ENCODE results near the gene ZNF774.
"Not testable (repeated sequence)": the region's sequence is repeated elsewhere in the genome, so short reads cannot be mapped to it uniquely, and the experiment has no call there.

The ZNF774 gene

DNA sequence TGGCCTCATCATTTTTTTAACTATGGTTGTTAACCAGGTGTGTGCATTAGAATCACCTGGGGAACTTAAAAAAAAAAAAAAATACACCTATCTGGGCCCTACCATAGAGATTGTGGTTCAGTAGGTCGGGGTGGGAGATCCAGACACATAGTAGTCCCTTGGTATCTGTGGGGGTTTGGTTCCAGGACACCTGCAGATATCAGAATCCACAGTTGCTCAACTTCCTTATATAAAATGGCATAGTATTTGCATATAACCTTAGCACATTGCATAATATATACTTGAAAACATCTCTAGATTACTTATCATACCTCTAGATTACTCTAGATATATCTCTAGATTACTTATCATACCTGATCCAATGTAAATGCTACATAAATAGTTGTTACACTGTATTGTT, 41.0 kb downstream of the ZNF774 start:
- no peak for DNase-seq

DNA sequence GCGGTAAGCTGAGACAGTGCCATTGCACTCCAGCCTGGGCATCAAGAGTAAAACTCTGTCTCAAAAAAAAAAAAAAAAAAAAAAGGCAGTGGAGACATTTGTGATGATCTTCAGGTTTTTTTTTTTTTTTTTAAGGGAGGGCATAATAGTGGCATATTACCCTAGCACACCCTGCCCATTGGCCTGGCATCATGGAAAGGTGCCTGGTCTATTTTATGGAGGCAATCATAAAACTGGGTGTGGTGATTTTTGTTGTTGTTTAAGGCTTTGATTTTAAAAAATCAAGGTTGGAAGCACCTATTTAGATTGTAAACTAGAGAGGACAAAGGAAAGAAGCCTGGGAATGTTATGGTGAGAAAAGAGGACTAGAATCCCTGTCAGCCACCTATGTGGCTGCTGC, 42.0 kb downstream of the ZNF774 start:
- DNase-seq = no peak

DNA sequence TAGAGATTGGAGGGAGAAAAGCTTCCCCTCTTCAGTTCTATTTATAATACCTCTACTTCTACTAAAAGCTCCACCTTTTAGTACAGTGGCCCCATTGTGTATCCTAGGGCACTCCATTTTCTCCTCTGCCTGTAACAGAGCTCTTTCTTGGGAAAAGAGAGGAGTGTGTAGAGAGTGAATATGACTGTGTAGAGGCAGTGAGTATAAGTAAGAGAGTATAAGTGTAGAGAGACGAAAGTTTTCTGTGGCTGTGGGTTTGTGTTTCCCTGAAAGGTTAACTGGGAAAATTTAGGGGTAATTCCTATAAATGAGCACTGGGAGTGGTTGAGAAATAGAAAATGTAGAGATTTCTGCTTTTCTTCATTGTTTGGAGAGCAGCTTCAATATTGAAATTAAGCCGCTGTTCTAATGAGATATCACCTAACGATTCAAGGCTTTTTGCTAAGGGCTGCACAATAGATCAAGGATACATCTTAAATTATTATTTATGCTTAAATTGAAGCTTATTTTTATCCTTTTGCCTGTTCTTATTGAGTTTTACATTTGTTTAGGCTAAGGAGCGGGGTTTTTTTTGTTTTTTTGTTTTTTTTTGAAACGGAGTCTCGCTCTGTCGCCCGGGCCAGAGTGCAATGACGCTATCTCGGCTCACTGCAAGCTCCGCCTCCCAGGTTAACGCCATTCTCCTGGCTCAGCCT, 42.8 kb downstream of the ZNF774 start:
- DNase-seq = no peak

DNA sequence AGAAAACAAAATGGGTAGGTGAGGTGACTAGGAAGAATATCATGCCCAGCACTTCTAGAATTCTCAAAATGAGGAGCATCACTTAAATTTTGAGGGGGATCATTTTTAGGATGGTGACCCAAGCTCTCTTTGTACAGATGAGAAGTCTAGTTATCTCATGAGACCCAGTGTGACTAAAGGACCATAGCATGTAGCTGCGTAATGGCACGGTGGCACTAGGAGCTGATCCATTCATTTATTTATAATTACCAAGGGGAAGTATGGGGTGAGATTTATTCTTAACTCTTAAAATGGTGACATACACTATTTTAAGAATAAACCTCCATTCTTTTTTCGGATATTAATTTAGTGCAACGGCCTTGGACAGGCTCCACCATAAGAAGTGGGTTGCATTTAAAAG, 44.2 kb downstream of the ZNF774 start:
- DNase-seq = no peak

DNA sequence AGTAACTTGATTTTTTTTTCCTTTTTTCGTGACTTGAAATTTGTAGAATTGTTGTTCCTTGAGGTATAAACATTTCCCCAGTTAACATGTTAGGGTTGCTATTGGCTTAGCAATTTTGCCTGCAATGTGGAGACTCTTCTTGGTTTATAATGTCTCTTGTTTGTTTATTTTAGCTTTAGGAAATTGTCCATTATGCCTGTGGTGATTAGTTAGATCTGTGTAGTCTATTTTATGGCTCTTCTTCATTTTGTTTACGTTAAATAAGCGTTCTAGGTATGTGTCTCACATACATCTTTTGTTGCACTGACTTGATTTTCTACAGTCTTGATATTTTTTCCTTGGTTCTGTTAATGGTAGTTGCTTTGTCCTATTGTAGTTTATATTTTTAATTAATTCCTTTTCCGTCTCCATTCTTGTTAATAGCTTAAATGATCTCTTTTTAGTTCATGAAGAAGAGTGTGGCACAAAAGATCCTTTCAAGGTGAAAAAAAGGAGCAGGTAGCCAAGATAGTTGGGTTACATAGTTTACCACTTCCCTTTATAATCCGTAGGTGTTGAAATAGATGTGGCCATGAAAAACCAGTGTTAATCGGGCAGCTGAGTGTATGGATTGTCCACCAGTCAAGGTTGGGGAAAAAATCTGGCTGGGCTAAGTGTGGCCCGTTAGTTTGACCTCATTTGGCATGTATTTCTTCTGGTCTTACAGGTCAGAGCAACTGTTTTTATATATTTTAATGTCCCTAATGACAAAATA, 48.1 kb downstream of the ZNF774 start:
- no peak for DNase-seq

DNA sequence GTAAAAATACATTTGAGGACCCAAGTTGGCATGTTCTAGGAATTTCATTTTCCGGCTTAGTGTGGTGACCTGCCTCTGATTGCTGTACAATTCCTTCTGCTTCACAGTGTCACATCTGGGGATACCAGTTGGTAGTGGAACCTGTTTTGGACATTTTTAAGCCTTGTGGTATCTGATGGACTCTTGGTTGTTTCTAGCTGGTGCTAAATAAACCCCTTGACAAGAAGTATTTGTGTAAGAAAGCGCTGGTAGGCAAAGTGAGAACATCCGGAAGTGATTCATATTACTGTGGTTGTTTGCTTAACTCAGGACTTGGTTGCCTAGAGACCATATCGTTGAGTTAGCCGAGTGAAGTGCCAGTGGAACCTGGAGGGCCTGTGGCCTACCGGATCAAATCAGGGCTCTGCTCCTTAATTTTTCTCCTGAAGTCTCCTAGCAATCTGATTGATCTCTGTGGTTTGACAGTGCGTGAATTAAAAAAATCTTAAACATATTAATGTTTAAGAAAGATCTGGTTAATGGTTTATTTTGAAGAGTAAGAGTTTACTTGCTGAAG, 48.8 kb downstream of the ZNF774 start:
- DNase-seq = peak; percentile 47

DNA sequence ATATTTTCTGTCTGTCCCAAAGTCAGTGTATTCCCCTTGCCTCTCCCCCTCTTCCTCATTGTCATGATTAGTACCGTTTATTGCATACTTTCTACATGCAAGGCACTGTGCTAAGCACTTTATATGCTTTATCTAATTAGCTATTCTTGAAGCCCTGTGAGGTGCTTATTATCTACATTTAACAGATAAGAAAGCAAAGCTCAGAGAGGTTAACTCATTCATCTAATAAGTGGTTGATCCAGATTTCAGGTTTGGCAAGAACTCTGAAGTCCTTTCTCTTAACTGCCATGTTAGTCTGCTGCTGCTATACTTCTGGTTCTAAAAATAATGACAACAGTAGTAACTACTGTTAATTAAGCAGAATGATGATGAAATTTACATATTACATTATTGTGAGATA, 49.4 kb downstream of the ZNF774 start:
- DNase-seq = no peak

DNA sequence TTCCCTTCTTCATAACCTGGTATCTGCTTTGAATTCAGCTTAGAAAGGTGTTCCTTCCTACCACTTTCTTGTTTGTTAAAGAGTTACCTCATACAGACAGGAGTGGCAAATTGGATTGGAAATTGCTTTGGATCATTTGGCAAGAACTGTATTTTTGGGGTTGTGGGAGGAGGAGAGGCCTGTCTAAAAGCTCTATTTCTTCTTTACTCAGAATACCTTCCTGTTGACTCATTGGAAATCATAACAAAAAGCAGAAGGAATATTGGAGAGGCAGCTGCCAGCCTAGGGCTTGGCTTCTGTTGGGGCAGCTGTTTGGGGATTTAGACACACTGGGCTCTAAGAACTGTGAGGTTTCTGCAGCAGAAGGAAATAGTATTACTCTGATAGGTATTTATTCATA, 50.1 kb downstream of the ZNF774 start:
- no peak for DNase-seq

DNA sequence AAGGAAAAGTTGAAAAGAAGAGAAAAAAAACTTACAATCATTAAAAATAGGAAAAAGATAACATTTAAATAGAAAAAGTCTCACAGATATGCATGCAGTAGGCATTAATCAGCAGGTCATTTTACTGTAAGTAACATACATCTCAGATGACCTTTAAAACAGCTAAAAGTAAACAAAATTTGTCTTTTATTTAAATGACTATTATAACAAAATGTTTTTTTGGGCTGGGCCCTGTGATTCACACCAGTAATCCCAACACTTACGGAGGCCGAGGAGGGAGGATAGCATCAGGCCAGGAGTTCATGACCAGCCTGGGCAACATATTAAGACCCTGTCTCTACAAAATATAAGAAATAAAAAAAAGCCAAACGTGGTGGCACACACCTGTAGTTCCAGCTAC, 50.7 kb downstream of the ZNF774 start:
- no peak for DNase-seq

DNA sequence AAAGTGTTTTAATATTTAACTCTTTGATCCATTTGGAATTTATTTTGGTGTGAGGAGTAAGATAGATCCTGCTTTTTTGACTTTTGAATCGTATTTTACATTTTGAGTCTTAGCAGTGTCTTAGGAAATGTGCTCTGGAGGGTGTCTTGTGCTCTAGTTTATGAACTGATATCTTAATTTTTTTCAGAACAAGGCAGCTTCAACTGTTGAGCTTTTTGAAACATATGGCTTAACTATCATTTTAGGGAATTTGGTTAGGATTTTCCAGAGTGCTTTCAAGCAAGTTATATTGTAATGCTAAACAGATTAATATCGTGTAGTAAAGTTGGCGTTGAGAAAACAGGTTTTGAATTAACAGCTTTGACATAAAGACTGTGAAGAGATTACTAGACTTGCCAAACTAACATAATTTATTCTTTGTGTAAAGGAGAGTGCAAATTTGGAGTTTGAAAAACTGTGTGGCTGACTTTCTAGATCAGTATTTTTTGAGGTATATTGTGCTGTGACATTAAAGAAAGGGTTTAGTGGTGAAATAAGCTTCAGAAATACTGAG, 53.0 kb downstream of the ZNF774 start:
- no peak for DNase-seq

DNA sequence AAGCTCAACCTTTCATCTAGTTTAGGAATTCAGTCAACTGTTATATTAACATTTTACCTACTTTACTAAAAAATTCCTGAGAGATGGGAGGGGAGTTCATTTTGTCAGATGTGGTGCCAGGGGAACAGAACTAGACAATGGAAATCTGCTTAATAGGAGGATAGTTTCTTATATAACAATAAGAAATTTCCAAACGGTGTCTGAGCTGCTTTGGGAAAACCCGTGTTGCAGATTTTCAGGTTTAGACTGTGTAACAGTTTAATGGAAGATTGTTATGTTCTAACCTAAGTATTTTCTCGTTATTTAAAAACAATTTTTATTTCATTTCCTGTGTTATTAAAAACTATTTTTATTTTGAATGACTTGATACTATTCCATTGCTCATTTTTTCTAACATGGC, 55.3 kb downstream of the ZNF774 start:
- no peak for DNase-seq

DNA sequence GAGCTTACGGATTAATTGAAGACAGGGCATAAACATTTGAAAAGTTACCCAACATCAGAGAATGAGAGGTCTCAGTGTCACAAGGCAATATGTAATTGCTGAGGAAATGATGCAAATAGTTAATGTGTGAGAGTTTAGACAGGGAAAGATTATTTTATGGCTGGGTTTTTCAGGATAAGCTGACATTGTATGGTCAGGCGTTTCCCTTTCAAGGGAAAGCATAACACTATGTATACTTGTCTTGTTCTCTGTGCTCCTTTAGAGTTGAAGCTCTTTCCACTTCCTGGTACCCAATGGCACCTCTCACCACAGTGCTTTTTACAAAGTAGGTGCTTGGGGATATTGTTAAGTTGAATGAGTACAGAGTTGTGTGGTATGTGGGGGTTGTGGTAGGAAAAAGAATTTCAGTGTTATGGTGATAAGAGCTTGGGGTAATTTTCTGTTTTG, 55.8 kb downstream of the ZNF774 start:
- no peak for DNase-seq

DNA sequence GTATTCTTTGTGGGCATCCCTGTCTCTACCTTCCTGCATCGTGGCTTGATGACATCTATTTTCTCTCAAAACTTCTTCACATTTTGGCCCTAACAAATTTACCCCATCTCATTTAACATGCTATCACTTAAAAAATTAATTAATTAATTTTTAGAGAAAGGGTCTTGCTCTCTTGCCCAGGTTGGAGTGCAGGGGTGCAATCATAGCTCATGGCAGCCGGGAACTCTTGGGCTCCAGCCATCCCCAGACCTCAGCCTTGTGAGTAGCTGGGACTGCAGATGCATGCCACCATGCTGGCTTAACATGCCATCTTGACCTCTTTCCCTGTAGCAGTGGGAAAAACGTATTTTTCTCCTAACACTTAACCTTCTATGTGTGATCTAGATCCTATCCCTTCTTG, 56.6 kb downstream of the ZNF774 start:
- DNase-seq = no peak

DNA sequence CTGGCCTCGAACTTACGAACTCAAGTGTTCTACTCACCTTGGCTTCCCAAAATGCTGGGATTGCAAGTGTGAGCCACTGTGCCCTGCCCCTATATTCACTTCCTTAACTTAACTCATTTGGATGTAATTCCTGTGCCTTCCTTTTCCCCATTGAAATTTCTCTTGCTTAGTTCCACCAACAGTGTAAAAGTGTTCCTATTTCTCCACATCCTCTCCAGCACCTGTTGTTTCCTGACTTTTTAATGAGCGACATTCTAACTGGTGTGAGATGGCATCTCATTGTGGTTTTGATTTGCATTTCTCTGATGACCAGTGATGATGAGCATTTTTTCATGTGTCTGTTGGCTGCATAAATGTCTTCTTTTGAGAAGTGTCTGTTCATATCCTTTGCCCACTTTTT, 57.5 kb downstream of the ZNF774 start:
- not testable (repeated sequence) for DNase-seq

DNA sequence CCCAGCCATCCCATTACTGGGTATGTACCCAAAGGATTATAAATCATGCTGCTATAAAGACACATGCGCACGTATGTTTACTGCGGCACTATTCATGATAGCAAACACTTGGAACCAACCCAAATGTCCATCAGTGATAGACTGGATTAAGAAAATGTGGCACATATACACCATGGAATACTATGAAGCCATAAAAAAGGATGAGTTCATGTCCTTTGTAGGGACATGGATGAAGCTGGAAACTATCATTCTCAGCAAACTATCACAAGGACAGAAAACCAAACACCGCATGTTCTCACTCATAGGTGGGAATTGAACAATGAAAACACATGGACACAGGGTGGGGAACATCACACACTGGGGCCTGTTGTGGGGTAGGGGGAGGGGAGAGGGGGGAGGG, 58.2 kb downstream of the ZNF774 start:
- not testable (repeated sequence) for DNase-seq

DNA sequence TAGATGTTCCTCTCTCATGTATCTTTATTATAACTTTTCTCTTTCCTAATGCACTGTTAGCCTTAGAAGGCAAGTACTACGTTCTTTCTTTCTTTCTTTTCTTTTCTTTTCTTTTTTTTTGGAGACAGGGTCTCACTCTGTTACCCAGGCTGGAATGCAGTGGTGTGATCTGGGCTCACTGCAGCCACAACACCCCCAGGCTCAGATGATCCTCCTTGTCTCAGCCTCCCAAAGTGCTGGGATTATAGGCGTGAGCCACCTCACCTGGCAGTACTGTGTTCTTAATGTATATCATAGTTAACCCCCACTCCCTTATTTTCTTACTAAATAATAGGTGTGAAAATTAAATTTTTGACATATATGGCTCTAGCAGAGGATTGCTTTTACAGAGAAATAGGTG, 59.1 kb downstream of the ZNF774 start:
- DNase-seq = no peak

Data from NCI-H2227 treated with DMSO at 0.1 percent for 48 hours (cell line).